T-helper 2 cell treated with Interferon-gamma antibody and Interleukin-4, amounts not matched to agents 5 μg/mL and 100 μg/mL, for 36 hours (primary cell): ENCODE data around the gene FLNA.
A peak's percentile ranks its signal among the peaks of the same experiment; 100 is the strongest.
"Not testable (repeated sequence)": the region's sequence is repeated elsewhere in the genome, so short reads cannot be mapped to it uniquely, and the experiment has no call there.

ENCODE experiments used
- DNase-seq: peaks from one replicate; pipeline ENCODE4 v3.0.0; 2021; ENCODE audit warnings: low spot score
- H3K27ac Mint-ChIP-seq: one replicate; pipeline ENCODE4 v1.8.0; 2021; ENCODE audit warnings: mild to moderate bottlenecking, mixed read lengths
- H3K27me3 Mint-ChIP-seq: one replicate; pipeline ENCODE4 v1.8.0; 2021; ENCODE audit warnings: low read depth, mixed read lengths
- H3K36me3 Mint-ChIP-seq: one replicate; pipeline ENCODE4 v1.8.0; 2021; ENCODE audit warnings: low read depth, mixed read lengths
- H3K4me1 Mint-ChIP-seq: one replicate; pipeline ENCODE4 v1.8.0; 2021; ENCODE audit warnings: low read depth, mixed read lengths
- H3K4me3 Mint-ChIP-seq: one replicate; pipeline ENCODE4 v1.8.0; 2022; ENCODE audit warnings: mild to moderate bottlenecking, moderate library complexity, mixed read lengths
- H3K9me3 Mint-ChIP-seq: one replicate; pipeline ENCODE4 v1.8.0; 2021; ENCODE audit warnings: mixed read lengths

Gene FLNA

DNA sequence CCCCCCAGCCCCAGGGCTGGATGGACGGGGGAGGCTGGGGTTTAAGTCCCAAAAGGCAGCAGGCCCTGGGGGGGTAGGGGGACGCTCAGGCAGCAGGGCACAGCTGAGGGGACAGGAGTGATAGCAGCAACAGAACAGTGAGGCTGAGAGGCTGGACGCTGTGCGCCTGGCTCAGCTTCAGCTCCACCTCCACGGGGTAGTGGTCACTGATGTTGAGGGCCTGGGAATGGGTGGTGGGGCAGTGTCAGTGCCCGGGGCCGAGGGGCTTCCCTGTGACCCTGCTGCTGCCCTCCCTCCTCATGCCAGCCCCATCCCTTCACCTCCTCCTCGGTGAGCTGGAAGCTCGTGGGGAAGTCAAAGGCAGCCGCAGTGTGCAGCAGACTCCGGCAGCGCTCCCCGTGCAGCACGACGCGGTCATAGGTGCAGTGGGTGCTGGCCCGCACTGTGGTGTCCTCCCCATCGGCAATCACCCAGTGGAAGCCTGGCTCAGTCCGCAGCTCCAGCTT is 28.2 kb upstream of the FLNA start:
- Mint-ChIP-seq H3K27me3 (peaks cover 4% of the 10 kb centered on the region), H3K4me3 (no peak overlapping the region), H3K4me1 (peaks cover 7% of the 10 kb centered on the region), H3K36me3 (peaks cover 31% of the 10 kb centered on the region), H3K27ac (peak overlapping the region; percentile 8), H3K9me3 (no peaks in the 10 kb centered on the region)
- DNase-seq: no peak

DNA sequence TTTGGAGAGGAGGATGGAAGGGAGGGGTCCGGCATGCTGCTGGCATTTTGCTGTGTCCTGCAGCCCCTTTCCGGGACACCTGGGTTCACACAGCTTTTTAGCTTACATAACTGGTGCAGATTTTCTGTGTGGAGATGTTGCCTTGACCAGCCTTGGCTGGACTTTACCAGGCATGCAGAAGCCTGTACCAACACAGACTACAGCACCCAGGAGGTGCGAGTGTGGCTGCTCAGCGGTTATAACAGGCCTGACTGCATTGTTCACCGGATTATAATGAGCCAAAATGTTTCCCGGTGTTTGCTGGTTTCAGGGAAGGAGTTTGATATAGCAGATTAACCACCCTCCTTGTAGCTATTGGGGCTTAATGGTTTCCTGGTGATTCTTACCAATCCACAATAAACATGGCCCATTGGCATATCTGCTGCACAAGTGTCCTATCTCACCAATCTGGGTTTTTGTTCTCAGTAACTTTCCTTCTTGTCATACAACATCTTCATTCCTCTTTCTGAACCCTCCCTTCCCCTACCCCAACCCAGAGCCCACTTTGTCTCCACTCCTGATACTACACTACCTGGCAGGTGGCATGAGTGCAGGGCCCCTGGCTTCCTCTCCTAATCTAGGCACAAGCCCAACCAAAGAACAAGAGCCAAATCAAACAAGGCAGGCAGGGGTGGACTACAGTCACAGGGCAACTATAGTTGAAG is 27.6 kb upstream of the FLNA start:
- H3K27ac Mint-ChIP-seq: peak overlapping the region; percentile 8
- peaks cover 7% of the 10 kb centered on the region for H3K4me1 Mint-ChIP-seq
- peaks cover 31% of the 10 kb centered on the region for H3K36me3 Mint-ChIP-seq
- no peak overlapping the region for H3K4me3 Mint-ChIP-seq
- no peak for DNase-seq
- no peaks in the 10 kb centered on the region for H3K9me3 Mint-ChIP-seq
- peaks cover 4% of the 10 kb centered on the region for H3K27me3 Mint-ChIP-seq

DNA sequence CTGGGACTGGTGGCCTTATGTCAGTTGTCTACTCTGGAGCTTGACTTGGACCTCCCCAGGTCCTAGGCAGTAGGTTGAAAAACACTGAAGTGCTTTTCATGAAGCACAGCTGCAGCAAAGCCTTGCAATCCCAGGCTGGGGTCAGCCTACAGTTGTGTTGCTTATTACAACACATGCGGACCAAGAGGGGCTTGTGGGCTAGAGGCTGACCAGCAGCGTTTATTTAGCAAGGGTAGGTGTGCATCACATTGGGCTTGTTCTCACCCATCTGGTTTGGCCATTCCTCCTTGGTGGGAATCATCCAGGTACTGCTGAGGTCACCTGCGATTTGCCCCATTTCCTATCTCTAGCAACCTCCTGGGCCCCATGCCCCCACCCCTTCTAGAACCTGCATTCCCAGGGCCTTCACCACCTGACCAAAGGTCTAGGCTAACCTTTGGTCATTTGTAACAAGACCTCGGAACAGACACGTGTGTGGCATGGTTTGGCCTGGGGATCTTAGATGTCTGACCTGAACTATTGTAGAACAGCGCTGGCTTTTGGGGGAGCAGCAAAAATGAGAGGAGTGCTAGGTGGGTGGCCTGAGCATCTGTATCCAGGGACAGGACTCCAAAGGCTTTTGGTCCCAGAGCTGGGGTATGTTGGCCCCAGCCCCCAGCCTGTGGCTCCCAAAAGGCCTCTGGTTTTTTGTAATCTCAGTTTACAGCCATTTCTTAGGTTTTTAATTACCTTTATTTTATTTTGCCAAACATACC is 26.8 kb upstream of the FLNA start:
- Mint-ChIP-seq H3K27me3 (peaks cover 4% of the 10 kb centered on the region), H3K4me1 (peaks cover 7% of the 10 kb centered on the region), H3K4me3 (peak overlapping the region; percentile 99), H3K27ac (peak overlapping the region; percentile 100), H3K9me3 (no peaks in the 10 kb centered on the region), H3K36me3 (peaks cover 31% of the 10 kb centered on the region)
- no peak for DNase-seq

DNA sequence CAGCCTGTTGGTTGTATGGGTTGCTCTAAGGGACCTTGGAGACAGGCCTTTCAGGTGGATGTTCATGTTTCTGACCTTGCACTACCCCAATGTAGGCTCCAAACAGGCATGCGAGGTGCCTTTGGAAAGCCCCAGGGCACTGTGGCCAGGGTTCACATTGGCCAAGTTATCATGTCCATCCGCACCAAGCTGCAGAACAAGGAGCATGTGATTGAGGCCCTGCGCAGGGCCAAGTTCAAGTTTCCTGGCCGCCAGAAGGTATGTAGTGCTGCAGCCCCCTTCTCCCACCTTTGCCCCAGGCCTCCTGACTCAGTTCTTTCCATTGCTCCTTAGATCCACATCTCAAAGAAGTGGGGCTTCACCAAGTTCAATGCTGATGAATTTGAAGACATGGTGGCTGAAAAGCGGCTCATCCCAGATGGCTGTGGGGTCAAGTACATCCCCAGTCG is 26.0 kb upstream of the FLNA start:
- not testable (repeated sequence) for H3K27me3 Mint-ChIP-seq, H3K4me1 Mint-ChIP-seq, DNase-seq, H3K9me3 Mint-ChIP-seq
- Mint-ChIP-seq H3K4me3 (peak overlapping the region; percentile 99), H3K36me3 (peaks cover 31% of the 10 kb centered on the region), H3K27ac (peak overlapping the region; percentile 100)

- H3K36me3 Mint-ChIP-seq: peaks cover 31% of the 10 kb centered on the region
- H3K9me3 Mint-ChIP-seq: no peaks in the 10 kb centered on the region
- H3K27ac Mint-ChIP-seq: peak overlapping the region; percentile 100
- H3K27me3 Mint-ChIP-seq: peaks cover 4% of the 10 kb centered on the region
- peaks cover 7% of the 10 kb centered on the region for H3K4me1 Mint-ChIP-seq
- no peak for DNase-seq
- peak overlapping the region; percentile 99 for H3K4me3 Mint-ChIP-seq
Observed at GRCh38 chrX:154399527-154400368, 25.3 kb upstream of the FLNA start.

- peak overlapping the region; percentile 100 for H3K27ac Mint-ChIP-seq
- peaks cover 4% of the 10 kb centered on the region for H3K27me3 Mint-ChIP-seq
- H3K36me3 Mint-ChIP-seq: peaks cover 31% of the 10 kb centered on the region
- H3K9me3 Mint-ChIP-seq: no peaks in the 10 kb centered on the region
- DNase-seq: peak; percentile 73
- H3K4me1 Mint-ChIP-seq: peaks cover 7% of the 10 kb centered on the region
- H3K4me3 Mint-ChIP-seq: peak overlapping the region; percentile 99
Observed at GRCh38 chrX:154398668-154399526, 24.5 kb upstream of the FLNA start.

DNA sequence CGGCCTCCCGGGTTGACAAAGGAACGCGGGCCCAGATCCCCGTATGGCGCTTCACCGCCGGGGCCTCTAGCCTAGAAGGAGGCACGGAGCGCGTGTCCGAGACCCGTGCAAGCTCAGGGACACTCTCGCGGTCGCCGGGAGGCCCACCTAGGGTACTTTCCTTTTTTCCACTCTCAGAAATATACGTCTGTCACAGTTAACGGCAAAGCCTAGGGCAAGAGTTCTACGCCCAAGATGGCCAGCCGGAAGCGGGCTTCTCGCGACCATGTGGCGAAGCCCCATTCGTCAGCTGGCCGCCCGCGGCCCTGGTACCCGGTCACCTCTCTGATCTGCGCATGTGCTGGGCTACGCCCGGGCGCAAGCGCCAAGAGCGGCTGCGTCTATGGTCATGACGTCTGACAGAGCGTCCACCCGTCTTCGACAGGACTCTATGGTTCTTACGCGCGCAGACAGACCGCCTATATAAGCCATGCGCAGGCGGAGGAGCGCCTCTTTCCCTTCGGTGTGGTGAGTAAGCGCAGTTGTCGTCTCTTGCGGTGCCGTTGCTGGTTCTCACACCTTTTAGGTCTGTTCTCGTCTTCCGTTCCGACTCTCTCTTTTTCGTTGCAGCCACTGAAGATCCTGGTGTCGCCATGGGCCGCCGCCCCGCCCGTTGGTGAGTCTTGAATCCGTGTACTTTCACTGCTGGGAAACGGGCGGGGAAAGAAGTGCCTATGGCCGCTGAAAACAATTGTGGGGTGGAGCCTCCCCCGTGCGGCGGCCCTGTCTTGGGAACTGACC is 23.6 kb upstream of the FLNA start, which contains the start of gene RPL10:
TSS of gene RPL10 (plus strand) at position 490 of the 780 bp plus-strand sequence. CDS start at position 633, 143 bp downstream.
- H3K9me3 Mint-ChIP-seq: no peaks in the 10 kb centered on the region
- H3K27me3 Mint-ChIP-seq: peaks cover 4% of the 10 kb centered on the region
- peaks cover 7% of the 10 kb centered on the region for H3K4me1 Mint-ChIP-seq
- peak within 1 kb of the TSS; percentile 100 for H3K27ac Mint-ChIP-seq
- H3K36me3 Mint-ChIP-seq: peaks cover 31% of the 10 kb centered on the region
- DNase-seq: peak; percentile 94
- peak within 1 kb of the TSS; percentile 99 for H3K4me3 Mint-ChIP-seq

DNA sequence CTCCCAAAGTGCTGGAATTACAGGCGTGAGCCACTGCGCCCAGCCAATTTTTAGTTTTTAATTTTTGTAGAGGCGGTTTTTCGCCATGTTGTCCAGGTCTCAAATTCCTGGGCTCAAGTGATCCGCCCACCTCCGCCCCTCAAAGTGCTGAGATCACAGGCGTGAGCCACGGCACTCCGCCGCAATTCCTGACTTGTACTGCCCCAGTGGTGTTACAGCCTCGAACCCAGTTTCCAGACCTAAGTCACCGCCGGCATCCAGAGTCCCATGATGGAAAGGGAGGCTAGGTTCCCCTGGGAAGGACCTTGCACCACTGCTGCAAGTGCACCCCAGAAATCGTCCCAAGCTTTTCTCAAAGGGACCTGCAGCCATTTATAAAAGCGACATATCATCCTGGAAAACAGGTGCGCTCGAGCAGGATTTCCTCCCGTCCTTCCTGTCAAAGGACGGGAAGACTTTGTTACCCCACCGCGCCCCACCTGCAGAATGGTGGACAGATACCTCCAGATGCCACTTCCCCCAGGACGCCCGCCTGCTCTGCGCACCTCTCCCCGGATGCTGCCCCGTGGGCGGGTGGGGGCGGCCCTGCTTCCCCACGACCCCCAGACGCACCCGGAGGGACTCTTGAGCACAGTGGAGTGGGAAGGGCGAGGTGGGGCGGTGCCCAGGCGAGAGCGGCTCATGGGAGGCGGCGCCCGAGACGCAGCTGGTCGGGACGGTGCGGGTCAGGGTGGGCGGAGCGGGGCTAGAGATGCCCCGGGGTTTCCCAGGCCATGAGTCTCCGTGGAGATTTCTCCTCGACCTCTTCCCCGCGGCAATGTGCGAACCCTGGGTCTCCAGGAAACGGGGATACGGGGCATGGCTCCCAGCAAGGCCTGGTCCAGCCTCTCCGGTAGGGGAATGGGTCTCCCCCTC is 22.8 kb upstream of the FLNA start:
- no peaks in the 10 kb centered on the region for H3K9me3 Mint-ChIP-seq
- peak overlapping the region; percentile 99 for H3K4me3 Mint-ChIP-seq
- H3K27ac Mint-ChIP-seq: peak overlapping the region; percentile 100
- peaks cover 4% of the 10 kb centered on the region for H3K27me3 Mint-ChIP-seq
- H3K4me1 Mint-ChIP-seq: peaks cover 7% of the 10 kb centered on the region
- peaks cover 31% of the 10 kb centered on the region for H3K36me3 Mint-ChIP-seq
- DNase-seq: peak; percentile 77

- DNase-seq, H3K4me1 Mint-ChIP-seq, H3K27ac Mint-ChIP-seq, H3K9me3 Mint-ChIP-seq, H3K27me3 Mint-ChIP-seq, H3K4me3 Mint-ChIP-seq: not testable (repeated sequence)
- peaks cover 31% of the 10 kb centered on the region for H3K36me3 Mint-ChIP-seq
Observed at GRCh38 chrX:154396363-154396762, 21.9 kb upstream of the FLNA start.

GRCh38 chrX:154389812-154390747 is 15.6 kb upstream of the FLNA start:
- not testable (repeated sequence) for H3K27ac Mint-ChIP-seq, H3K4me3 Mint-ChIP-seq, H3K27me3 Mint-ChIP-seq, H3K36me3 Mint-ChIP-seq, H3K4me1 Mint-ChIP-seq, H3K9me3 Mint-ChIP-seq
- DNase-seq: peak; percentile 34

DNA sequence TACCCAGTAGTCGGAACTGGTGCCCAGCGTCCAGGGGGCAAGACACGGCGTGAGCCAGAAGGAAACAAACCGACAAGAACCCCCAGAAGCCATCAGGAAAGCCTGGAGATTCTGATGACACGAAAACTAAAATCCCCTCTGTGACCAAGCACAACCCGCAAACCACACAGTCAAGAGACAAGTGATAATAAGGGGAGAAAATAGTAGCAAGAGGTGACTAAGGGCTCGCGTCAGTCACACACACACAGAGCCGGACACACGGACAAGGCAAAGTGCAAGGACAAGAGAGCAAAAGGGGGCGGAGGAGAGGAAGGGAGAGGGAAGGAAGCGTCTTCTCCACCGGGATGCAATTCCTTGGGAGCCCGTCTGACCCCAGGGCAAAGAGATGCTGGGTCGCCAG is 14.2 kb upstream of the FLNA start:
- H3K27me3 Mint-ChIP-seq, H3K36me3 Mint-ChIP-seq, H3K27ac Mint-ChIP-seq, H3K4me3 Mint-ChIP-seq, DNase-seq, H3K9me3 Mint-ChIP-seq, H3K4me1 Mint-ChIP-seq: not testable (repeated sequence)
